Measurements from ENCODE around the gene SERPINB10. TPM values are rescaled to one million over a fixed set of nuclear protein-coding genes. Genes with fewer than 3 reads are reported as not detected.

SERPINB10 gene
- total RNA-seq, 4 donors from 2014 or later, result not detected

- Histone ChIP-seq H3K27ac (no peak overlapping the region), H3K4me1 (no peaks in the 10 kb centered on the region), H3K9me3 (no peaks in the 10 kb centered on the region), H3K36me3 (no peaks in the 10 kb centered on the region), H3K27me3 (no peaks in the 10 kb centered on the region), H3K4me3 (replicated peaks in 1 of 3) (no peak overlapping the region)
- intact Hi-C loops (cut with DNase I), result no loop called here
- TF ChIP-seq POLR2A (IDR thresholded peaks at IDR 0.05) (no peak), CTCF (IDR thresholded peaks at IDR 0.05) (no peak)
- no peak for DNase-seq
Measured at GRCh38 chr18:63883617-63884016, 24.1 kb upstream of the SERPINB10 start.

DNA sequence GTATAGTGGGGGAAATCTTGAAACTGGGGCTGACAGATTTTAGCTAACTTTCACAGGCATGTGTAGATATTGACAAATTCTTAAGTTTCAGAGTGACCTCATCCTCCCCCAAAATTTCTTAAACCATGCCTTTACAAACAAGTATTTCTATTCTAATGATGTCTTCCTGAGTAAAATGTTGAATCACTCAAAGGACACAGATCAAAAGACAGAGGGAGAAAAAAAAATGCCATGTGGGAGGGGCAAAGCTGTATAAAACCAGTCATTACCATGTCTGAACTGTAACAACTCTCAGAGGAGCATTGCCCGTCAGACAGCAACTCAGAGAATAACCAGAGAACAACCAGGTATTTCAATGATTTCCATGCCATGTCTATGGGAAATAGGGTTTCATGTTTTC lies 20.3 kb upstream of the SERPINB10 start, which contains the start of gene SERPINB2:
Gene SERPINB2, plus strand, starts transcription at position 282 of the 400 bp plus-strand sequence. CDS start 3,740 bp downstream, outside the sequence.
- no peak for DNase-seq
- Histone ChIP-seq H3K36me3 (no peaks in the 10 kb centered on the region), H3K27ac (no peak within 1 kb of the TSS), H3K4me1 (no peaks in the 10 kb centered on the region), H3K4me3 (replicated peaks in 1 of 3) (no peak within 1 kb of the TSS), H3K9me3 (no peaks in the 10 kb centered on the region), H3K27me3 (no peaks in the 10 kb centered on the region)
- WGBS, 2 donors, result 65 to 76% methylated on average over 1 of the region's 1 CpG
- TF ChIP-seq CTCF (IDR thresholded peaks at IDR 0.05), result no peak
- no peak for TF ChIP-seq POLR2A (IDR thresholded peaks at IDR 0.05)
- intact Hi-C loops (cut with DNase I), result no loop called here

DNA sequence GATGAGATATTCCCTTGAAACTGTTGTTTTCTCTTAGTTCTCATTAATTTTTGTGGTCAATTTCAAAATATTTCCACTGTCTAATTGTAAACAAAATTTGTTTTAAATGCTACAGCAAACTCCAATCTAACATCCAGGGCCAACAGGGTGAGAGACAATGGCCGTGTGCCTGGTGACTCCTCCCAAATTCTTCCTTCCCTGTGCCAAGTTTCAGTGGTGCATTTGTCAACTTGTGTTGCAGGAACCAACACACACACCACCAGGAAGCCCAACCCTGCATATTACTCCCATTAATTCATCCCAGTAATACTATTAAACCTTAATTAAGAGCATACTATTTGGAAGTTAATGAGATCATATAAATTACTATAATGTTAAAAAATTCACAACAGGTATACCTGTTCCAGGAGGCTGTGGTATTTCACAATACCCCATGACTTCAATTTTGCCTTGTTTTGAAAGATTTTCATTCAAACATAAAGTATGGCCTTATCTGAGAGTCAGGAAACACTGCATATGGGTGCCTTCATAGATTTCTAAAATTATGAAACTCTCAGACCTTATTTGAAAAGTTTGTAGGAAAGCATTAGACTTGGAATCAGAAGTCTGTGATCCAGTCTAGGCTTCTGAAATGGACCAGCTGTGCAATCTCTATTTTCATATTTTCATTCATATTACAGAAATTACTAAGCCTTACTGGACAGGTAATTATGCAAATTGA lies 19.1 kb upstream of the SERPINB10 start:
- H3K4me3 ChIP-seq (replicated peaks in 1 of 3), result no peak overlapping the region
- H3K27ac ChIP-seq, result no peak overlapping the region
- 19 to 31% methylated on average over 1 of the region's 1 CpG for WGBS, 2 donors
- H3K4me1 ChIP-seq, result no peaks in the 10 kb centered on the region
- TF ChIP-seq CTCF (IDR thresholded peaks at IDR 0.05), result no peak
- no peak for TF ChIP-seq POLR2A (IDR thresholded peaks at IDR 0.05)
- H3K36me3 ChIP-seq, result no peaks in the 10 kb centered on the region
- H3K27me3 ChIP-seq, result no peaks in the 10 kb centered on the region
- DNase-seq, result no peak
- intact Hi-C loops (cut with DNase I), result no loop called here
- H3K9me3 ChIP-seq, result no peaks in the 10 kb centered on the region

GRCh38 chr18:63889626-63890025 lies 18.1 kb upstream of the SERPINB10 start:
- no peak overlapping the region for H3K4me3 ChIP-seq (replicated peaks in 1 of 3)
- H3K36me3 ChIP-seq, result no peaks in the 10 kb centered on the region
- no peak overlapping the region for H3K27ac ChIP-seq
- no peaks in the 10 kb centered on the region for H3K27me3 ChIP-seq
- no peak for DNase-seq
- WGBS, 2 donors, result 76 to 79% methylated on average over 2 of the region's 2 CpGs
- H3K4me1 ChIP-seq, result no peaks in the 10 kb centered on the region
- intact Hi-C loops (cut with DNase I), result no loop called here
- H3K9me3 ChIP-seq, result no peaks in the 10 kb centered on the region
- TF ChIP-seq POLR2A (IDR thresholded peaks at IDR 0.05) (no peak), CTCF (IDR thresholded peaks at IDR 0.05) (no peak)

GRCh38 chr18:63890237-63890949 lies 17.4 kb upstream of the SERPINB10 start:
- Histone ChIP-seq H3K9me3 (no peaks in the 10 kb centered on the region), H3K27ac (no peak overlapping the region), H3K27me3 (no peaks in the 10 kb centered on the region), H3K4me3 (replicated peaks in 1 of 3) (no peak overlapping the region), H3K36me3 (no peaks in the 10 kb centered on the region), H3K4me1 (no peaks in the 10 kb centered on the region)
- DNase-seq, result no peak
- 89 to 91% methylated on average over 6 of the region's 6 CpGs for WGBS, 2 donors
- TF ChIP-seq POLR2A (IDR thresholded peaks at IDR 0.05), result no peak
- no peak for TF ChIP-seq CTCF (IDR thresholded peaks at IDR 0.05)
- intact Hi-C loops (cut with DNase I), result no loop called here

Measured in thyroid gland (tissue), 4 donors.